Activated naive CD4-positive, alpha-beta T cell treated with anti-CD3 and anti-CD28 coated beads, Interleukin-2, amount 50 U/mL, for 24 hours (primary cell): ENCODE results near the gene CTNNBL1.

Experiments used
- H3K27ac Mint-ChIP-seq: one replicate; pipeline ENCODE4 v1.8.0; 2021; ENCODE audit warnings: mild to moderate bottlenecking, mixed read lengths
- H3K27me3 Mint-ChIP-seq: one replicate; pipeline ENCODE4 v1.8.0; 2021; ENCODE audit warnings: mixed read lengths
- H3K36me3 Mint-ChIP-seq: one replicate; pipeline ENCODE4 v1.8.0; 2021; ENCODE audit warnings: mixed read lengths
- H3K4me1 Mint-ChIP-seq: one replicate; pipeline ENCODE4 v1.8.0; 2021; ENCODE audit warnings: mixed read lengths
- H3K4me3 Mint-ChIP-seq: one replicate; pipeline ENCODE4 v1.8.0; 2021; ENCODE audit warnings: mild to moderate bottlenecking, mixed read lengths
- H3K9me3 Mint-ChIP-seq: one replicate; pipeline ENCODE4 v1.8.0; 2021; ENCODE audit warnings: mixed read lengths

The CTNNBL1 gene

GRCh38 chr20:37828684-37829083 lies 134.9 kb downstream of the CTNNBL1 start:
- no peaks in the 10 kb centered on the region for H3K4me1 Mint-ChIP-seq
- no peaks in the 10 kb centered on the region for H3K27me3 Mint-ChIP-seq
- H3K9me3 Mint-ChIP-seq, result no peaks in the 10 kb centered on the region
- no peak overlapping the region for H3K27ac Mint-ChIP-seq
- peaks cover 9% of the 10 kb centered on the region for H3K36me3 Mint-ChIP-seq
- no peak overlapping the region for H3K4me3 Mint-ChIP-seq

- Mint-ChIP-seq H3K36me3 (peaks cover 8% of the 10 kb centered on the region), H3K27ac (no peak overlapping the region), H3K4me1 (no peaks in the 10 kb centered on the region), H3K4me3 (no peak overlapping the region), H3K27me3 (no peaks in the 10 kb centered on the region), H3K9me3 (no peaks in the 10 kb centered on the region)
Measured at GRCh38 chr20:37829128-37829527, 135.3 kb downstream of the CTNNBL1 start.

DNA sequence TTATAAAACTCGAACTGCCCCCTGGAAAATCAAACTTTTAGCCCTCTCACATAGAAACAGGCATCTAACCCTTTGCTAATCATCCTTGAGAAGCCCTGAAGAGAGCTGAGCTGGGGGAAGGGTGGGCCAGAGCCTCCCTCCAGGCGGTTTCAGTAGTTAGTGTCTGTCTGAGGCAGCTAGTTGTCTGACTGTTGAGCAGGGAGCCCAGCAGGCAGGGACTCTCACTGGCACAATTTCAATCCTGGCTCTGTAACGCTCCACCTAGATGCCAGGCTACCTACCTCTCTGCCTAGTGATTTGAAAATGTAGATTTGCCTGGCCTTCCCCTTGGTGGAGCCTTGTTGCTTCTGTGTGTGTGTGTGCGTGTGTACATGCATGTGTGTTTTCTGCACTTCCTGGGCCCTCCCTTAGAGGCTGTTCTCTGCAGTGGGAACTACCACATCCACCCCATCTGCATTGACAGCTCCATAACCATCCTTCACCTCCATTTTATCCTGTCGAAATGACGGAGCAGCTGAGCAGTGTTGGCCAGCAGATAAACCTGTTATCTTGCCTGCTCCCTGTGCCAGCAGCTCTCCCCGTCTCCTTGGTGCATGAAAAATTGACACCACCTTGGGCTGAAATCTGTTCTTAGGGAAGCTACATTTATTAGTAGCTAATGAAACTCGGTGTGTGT lies 139.5 kb downstream of the CTNNBL1 start:
- no peak overlapping the region for H3K4me3 Mint-ChIP-seq
- H3K36me3 Mint-ChIP-seq, result peaks cover 6% of the 10 kb centered on the region
- no peaks in the 10 kb centered on the region for H3K9me3 Mint-ChIP-seq
- H3K4me1 Mint-ChIP-seq, result no peaks in the 10 kb centered on the region
- no peaks in the 10 kb centered on the region for H3K27me3 Mint-ChIP-seq
- H3K27ac Mint-ChIP-seq, result no peak overlapping the region

DNA sequence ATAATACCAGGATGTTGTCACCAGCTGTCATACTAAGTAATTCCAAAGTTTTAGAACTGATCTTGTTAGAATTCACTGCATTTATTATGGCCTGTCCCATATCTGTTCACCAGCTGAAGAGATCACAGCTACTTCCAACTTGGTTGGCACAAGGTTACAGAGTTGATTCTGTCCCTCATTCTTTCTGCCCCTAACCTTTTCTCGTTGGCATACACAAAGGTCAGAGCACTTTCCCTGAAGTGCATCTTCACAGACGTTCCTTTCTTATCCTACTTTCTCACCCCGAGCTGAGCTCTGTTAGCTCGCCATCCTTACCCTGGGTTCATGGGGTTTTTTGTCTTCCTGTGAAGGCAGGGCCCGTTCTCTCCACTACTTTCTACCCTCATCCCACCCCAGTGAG lies 143.1 kb downstream of the CTNNBL1 start:
- Mint-ChIP-seq H3K4me1 (no peaks in the 10 kb centered on the region), H3K27ac (no peak overlapping the region), H3K36me3 (peaks cover 4% of the 10 kb centered on the region), H3K4me3 (no peak overlapping the region), H3K9me3 (no peaks in the 10 kb centered on the region), H3K27me3 (no peaks in the 10 kb centered on the region)

- no peaks in the 10 kb centered on the region for H3K4me1 Mint-ChIP-seq
- no peaks in the 10 kb centered on the region for H3K27me3 Mint-ChIP-seq
- H3K4me3 Mint-ChIP-seq, result no peak overlapping the region
- no peaks in the 10 kb centered on the region for H3K9me3 Mint-ChIP-seq
- no peak overlapping the region for H3K27ac Mint-ChIP-seq
- H3K36me3 Mint-ChIP-seq, result peaks cover 4% of the 10 kb centered on the region
Measured at GRCh38 chr20:37837924-37838323, 144.1 kb downstream of the CTNNBL1 start.

GRCh38 chr20:37838769-37839431 lies 145.1 kb downstream of the CTNNBL1 start:
- H3K9me3 Mint-ChIP-seq, result no peaks in the 10 kb centered on the region
- H3K27me3 Mint-ChIP-seq, result no peaks in the 10 kb centered on the region
- no peak overlapping the region for H3K27ac Mint-ChIP-seq
- no peak overlapping the region for H3K4me3 Mint-ChIP-seq
- no peaks in the 10 kb centered on the region for H3K4me1 Mint-ChIP-seq
- H3K36me3 Mint-ChIP-seq, result peaks cover 4% of the 10 kb centered on the region

GRCh38 chr20:37839432-37839827 lies 145.6 kb downstream of the CTNNBL1 start:
- peaks cover 4% of the 10 kb centered on the region for H3K36me3 Mint-ChIP-seq

DNA sequence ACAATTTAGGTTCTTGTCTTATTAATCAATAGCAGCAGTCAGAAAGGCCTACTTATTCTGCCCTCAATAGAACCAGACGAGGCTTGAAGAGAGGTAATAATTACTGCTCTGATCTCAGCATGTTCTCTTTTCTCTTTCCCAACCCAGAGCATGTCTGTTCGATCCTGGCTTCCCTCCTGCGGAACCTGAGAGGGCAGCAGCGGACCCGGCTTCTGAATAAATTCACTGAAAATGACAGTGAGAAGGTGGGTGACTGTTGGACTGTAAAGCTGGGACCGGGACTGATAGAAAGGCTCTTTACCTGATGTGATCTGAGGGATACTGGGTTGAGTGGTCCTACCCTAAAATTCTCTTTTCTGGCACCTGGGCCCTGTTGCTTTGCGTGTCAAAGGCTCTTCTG lies 146.1 kb downstream of the CTNNBL1 start:
- no peak overlapping the region for H3K27ac Mint-ChIP-seq
- H3K9me3 Mint-ChIP-seq, result no peaks in the 10 kb centered on the region
- H3K4me1 Mint-ChIP-seq, result no peaks in the 10 kb centered on the region
- H3K4me3 Mint-ChIP-seq, result no peak overlapping the region
- H3K36me3 Mint-ChIP-seq, result peaks cover 4% of the 10 kb centered on the region
- no peaks in the 10 kb centered on the region for H3K27me3 Mint-ChIP-seq

More at GRCh38 chr20:37839432-37839827, 145.6 kb downstream of the CTNNBL1 start:
- H3K27me3 Mint-ChIP-seq, result no peaks in the 10 kb centered on the region
- H3K9me3 Mint-ChIP-seq, result no peaks in the 10 kb centered on the region
- no peak overlapping the region for H3K27ac Mint-ChIP-seq
- H3K4me1 Mint-ChIP-seq, result no peaks in the 10 kb centered on the region
- no peak overlapping the region for H3K4me3 Mint-ChIP-seq

- no peaks in the 10 kb centered on the region for H3K4me1 Mint-ChIP-seq
- H3K4me3 Mint-ChIP-seq, result no peak overlapping the region
- no peaks in the 10 kb centered on the region for H3K9me3 Mint-ChIP-seq
- H3K27me3 Mint-ChIP-seq, result no peaks in the 10 kb centered on the region
- H3K27ac Mint-ChIP-seq, result no peak overlapping the region
- peaks cover 4% of the 10 kb centered on the region for H3K36me3 Mint-ChIP-seq
Measured at GRCh38 chr20:37841389-37841788, 147.6 kb downstream of the CTNNBL1 start.

DNA sequence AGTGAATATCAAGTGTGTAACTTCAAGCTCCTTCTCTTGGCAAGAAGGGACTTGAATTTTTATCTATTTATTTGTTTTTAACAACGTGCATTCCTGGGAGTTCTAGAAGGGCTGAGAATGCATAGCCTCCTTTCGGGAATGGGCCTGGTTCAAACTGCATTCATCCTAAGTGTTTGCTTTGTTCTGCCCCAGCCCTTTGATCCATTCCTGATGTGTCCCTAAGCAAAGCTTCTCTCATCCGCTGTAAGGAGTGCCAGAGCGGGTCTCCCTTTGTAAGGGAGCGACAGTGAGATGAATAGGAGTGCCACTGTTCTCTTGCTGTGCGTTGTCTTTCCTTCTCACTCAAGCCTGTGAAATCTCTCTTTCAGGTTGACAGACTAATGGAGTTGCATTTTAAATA lies 148.1 kb downstream of the CTNNBL1 start:
- Mint-ChIP-seq H3K9me3 (no peaks in the 10 kb centered on the region), H3K4me1 (no peaks in the 10 kb centered on the region), H3K36me3 (peaks cover 6% of the 10 kb centered on the region), H3K27me3 (no peaks in the 10 kb centered on the region), H3K27ac (no peak overlapping the region), H3K4me3 (no peak overlapping the region)

- H3K36me3 Mint-ChIP-seq, result peaks cover 16% of the 10 kb centered on the region
- H3K27ac Mint-ChIP-seq, result no peak overlapping the region
- H3K4me1 Mint-ChIP-seq, result no peaks in the 10 kb centered on the region
- no peak overlapping the region for H3K4me3 Mint-ChIP-seq
- H3K27me3 Mint-ChIP-seq, result no peaks in the 10 kb centered on the region
- H3K9me3 Mint-ChIP-seq, result no peaks in the 10 kb centered on the region
Measured at GRCh38 chr20:37845241-37845681, 151.4 kb downstream of the CTNNBL1 start.

DNA sequence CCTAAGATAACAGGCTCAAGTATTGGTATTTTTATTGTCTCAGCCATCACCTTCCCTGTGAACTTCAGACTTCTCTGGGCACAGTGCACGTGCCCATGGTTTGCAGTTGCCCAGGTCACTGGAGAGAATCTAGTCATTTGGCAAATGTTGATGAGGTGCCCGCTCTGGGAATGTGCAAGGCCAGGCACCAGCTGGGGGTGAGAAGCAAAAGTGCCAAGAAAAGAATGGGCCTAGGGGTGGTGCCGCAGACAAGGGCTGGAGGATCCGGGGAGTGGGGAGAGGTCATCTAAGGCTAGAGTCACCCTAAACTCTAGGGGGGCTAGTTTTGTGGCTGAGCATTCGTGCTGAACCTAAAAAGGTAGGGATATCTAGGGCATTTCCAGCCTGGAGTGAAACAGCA lies 152.0 kb downstream of the CTNNBL1 start:
- Mint-ChIP-seq H3K27ac (no peak overlapping the region), H3K36me3 (peaks cover 17% of the 10 kb centered on the region), H3K9me3 (no peaks in the 10 kb centered on the region), H3K27me3 (no peaks in the 10 kb centered on the region), H3K4me1 (no peaks in the 10 kb centered on the region), H3K4me3 (no peak overlapping the region)

- Mint-ChIP-seq H3K4me1 (no peaks in the 10 kb centered on the region), H3K4me3 (no peak overlapping the region), H3K27me3 (no peaks in the 10 kb centered on the region), H3K27ac (peak overlapping the region; percentile 14), H3K36me3 (peaks cover 17% of the 10 kb centered on the region), H3K9me3 (no peaks in the 10 kb centered on the region)
Measured at GRCh38 chr20:37846573-37846972, 152.7 kb downstream of the CTNNBL1 start.

DNA sequence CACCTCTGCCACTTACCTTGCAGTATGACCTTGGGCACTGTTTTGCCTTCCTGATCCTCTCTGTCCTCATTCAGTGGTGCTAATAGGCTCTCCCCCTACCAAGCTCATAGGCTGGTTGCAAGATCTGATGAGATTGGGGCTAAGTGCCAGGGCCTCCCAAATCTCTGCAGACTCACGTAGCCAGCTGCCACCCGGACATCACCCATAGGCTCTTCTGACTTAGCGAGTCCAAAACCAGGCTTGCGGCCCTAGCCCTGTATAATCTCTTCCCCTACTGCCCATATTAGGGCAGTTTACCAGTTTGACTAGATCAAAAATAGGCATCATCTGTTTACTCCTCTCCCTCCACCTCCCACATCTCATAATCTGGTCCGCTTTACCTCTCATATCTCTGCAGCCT lies 154.9 kb downstream of the CTNNBL1 start:
- no peaks in the 10 kb centered on the region for H3K4me1 Mint-ChIP-seq
- H3K27me3 Mint-ChIP-seq, result no peaks in the 10 kb centered on the region
- no peak overlapping the region for H3K4me3 Mint-ChIP-seq
- H3K36me3 Mint-ChIP-seq, result peaks cover 12% of the 10 kb centered on the region
- H3K9me3 Mint-ChIP-seq, result no peaks in the 10 kb centered on the region
- H3K27ac Mint-ChIP-seq, result no peak overlapping the region

- Mint-ChIP-seq H3K9me3 (no peaks in the 10 kb centered on the region), H3K36me3 (peaks cover 16% of the 10 kb centered on the region), H3K27me3 (no peaks in the 10 kb centered on the region), H3K4me3 (no peak overlapping the region), H3K4me1 (no peaks in the 10 kb centered on the region), H3K27ac (no peak overlapping the region)
Measured at GRCh38 chr20:37849156-37849555, 155.3 kb downstream of the CTNNBL1 start.

- Mint-ChIP-seq H3K27me3 (no peaks in the 10 kb centered on the region), H3K36me3 (peaks cover 17% of the 10 kb centered on the region), H3K4me3 (no peak overlapping the region), H3K4me1 (no peaks in the 10 kb centered on the region), H3K27ac (no peak overlapping the region), H3K9me3 (no peaks in the 10 kb centered on the region)
Measured at GRCh38 chr20:37849566-37849965, 155.7 kb downstream of the CTNNBL1 start.
